ENCODE results near the gene SMURF1. TPM values are rescaled to one million over a fixed set of nuclear protein-coding genes. Genes with fewer than 3 reads are reported as not detected.

Gene SMURF1
- polyA plus RNA-seq, 1 donor from 2014 or later = 22.9 TPM

DNA sequence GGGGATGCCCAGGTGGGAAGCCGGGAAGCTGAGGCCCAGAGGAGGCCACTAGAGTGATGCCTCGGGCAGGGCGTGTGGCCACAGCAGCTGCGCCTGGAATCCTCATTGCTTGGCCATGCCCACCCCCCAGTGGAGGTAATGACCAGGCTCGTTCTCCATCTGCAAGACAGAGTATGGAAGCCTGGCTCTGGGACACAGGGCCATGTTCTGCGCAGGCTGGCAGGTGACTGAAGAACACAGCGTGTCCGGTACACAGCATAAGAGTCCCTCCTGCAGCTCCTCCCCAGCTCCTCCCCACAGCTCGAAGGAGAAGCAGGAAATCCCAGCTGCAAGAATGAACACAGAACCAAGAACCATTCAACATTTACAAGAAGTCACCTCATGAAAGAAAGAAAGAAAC is 64.8 kb downstream of the SMURF1 start:
- Histone ChIP-seq H3K9ac (ENCODE audit: low read length) (no peak overlapping the region), H3K79me2 (replicated peaks; ENCODE audit: insufficient read depth, low read length) (peaks cover 5% of the 10 kb centered on the region), H3K9me3 (ENCODE audit: low read length) (no peaks in the 10 kb centered on the region), H3K36me3 (ENCODE audit: insufficient read depth, low read length) (no peaks in the 10 kb centered on the region), H2AFZ (ENCODE audit: low read depth, low read length) (no peak overlapping the region), H3K27me3 (ENCODE audit: insufficient read depth, low read depth, low read length) (no peaks in the 10 kb centered on the region), H4K20me1 (ENCODE audit: insufficient read depth) (no peaks in the 10 kb centered on the region), H3K27ac (ENCODE audit: low read length) (no peak overlapping the region), H3K4me2 (ENCODE audit: low read length) (no peak overlapping the region), H3F3A (ENCODE audit: insufficient read depth, low read length, poor library complexity, severe bottlenecking) (no peaks in the 10 kb centered on the region), H3K9me2 (ENCODE audit: insufficient read depth, low read length) (no peaks in the 10 kb centered on the region), H3K4me3 (ENCODE audit: low read length) (no peak overlapping the region)
- no peak for TF ChIP-seq TAF1 (IDR thresholded peaks at IDR 0.05; ENCODE audit: low read depth)
- no peak for TF ChIP-seq RAD21 (conservative IDR thresholded peaks at IDR 0.05)
- TF ChIP-seq SMC3 (conservative IDR thresholded peaks at IDR 0.05; ENCODE audit: poor library complexity) = no peak
- no peak for TF ChIP-seq MXI1 (conservative IDR thresholded peaks at IDR 0.05; ENCODE audit: poor library complexity, severe bottlenecking)
- TF ChIP-seq, protein P1, sequence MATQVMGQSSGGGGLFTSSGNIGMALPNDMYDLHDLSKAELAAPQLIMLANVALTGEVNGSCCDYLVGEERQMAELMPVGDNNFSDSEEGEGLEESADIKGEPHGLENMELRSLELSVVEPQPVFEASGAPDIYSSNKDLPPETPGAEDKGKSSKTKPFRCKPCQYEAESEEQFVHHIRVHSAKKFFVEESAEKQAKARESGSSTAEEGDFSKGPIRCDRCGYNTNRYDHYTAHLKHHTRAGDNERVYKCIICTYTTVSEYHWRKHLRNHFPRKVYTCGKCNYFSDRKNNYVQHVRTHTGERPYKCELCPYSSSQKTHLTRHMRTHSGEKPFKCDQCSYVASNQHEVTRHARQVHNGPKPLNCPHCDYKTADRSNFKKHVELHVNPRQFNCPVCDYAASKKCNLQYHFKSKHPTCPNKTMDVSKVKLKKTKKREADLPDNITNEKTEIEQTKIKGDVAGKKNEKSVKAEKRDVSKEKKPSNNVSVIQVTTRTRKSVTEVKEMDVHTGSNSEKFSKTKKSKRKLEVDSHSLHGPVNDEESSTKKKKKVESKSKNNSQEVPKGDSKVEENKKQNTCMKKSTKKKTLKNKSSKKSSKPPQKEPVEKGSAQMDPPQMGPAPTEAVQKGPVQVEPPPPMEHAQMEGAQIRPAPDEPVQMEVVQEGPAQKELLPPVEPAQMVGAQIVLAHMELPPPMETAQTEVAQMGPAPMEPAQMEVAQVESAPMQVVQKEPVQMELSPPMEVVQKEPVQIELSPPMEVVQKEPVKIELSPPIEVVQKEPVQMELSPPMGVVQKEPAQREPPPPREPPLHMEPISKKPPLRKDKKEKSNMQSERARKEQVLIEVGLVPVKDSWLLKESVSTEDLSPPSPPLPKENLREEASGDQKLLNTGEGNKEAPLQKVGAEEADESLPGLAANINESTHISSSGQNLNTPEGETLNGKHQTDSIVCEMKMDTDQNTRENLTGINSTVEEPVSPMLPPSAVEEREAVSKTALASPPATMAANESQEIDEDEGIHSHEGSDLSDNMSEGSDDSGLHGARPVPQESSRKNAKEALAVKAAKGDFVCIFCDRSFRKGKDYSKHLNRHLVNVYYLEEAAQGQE (IDR thresholded peaks at IDR 0.05; ENCODE audit: borderline replicate concordance) = no peak

DNA sequence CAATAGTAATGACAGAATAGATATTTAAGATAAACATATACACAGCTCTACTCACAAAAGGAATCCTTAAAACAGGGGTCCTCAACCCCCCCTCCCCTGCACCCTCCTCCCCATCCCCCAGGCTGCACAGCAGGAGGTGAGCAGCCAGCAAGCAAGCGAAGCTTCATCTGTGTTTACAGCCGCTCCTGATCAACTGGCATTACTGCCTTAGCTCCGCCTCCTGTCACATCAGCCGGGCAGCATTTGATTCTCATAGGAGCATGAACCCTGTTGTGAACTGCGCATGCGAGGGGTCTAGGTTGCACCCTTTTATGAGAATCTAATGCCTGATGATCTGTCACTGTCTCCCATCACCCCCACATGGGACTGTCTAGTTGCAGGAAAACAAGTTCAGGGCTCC is 65.5 kb downstream of the SMURF1 start:
- Histone ChIP-seq H4K20me1 (ENCODE audit: insufficient read depth) (no peaks in the 10 kb centered on the region), H3K4me3 (ENCODE audit: low read length) (no peak overlapping the region), H3K4me2 (ENCODE audit: low read length) (no peak overlapping the region), H3K9me3 (ENCODE audit: low read length) (no peaks in the 10 kb centered on the region), H3K9ac (ENCODE audit: low read length) (no peak overlapping the region), H3K79me2 (replicated peaks; ENCODE audit: insufficient read depth, low read length) (peaks cover 5% of the 10 kb centered on the region), H3K27me3 (ENCODE audit: insufficient read depth, low read depth, low read length) (no peaks in the 10 kb centered on the region), H3K27ac (ENCODE audit: low read length) (no peak overlapping the region), H3K36me3 (ENCODE audit: insufficient read depth, low read length) (no peaks in the 10 kb centered on the region), H3K9me2 (ENCODE audit: insufficient read depth, low read length) (no peaks in the 10 kb centered on the region), H3F3A (ENCODE audit: insufficient read depth, low read length, poor library complexity, severe bottlenecking) (no peaks in the 10 kb centered on the region), H2AFZ (ENCODE audit: low read depth, low read length) (no peak overlapping the region)
- no peak for TF ChIP-seq SMC3 (conservative IDR thresholded peaks at IDR 0.05; ENCODE audit: poor library complexity)
- TF ChIP-seq RAD21 (conservative IDR thresholded peaks at IDR 0.05) = no peak
- TF ChIP-seq POLR2AphosphoS5 (IDR thresholded peaks at IDR 0.05) = no peak
- no peak for TF ChIP-seq MXI1 (conservative IDR thresholded peaks at IDR 0.05; ENCODE audit: poor library complexity, severe bottlenecking)
- no peak for TF ChIP-seq TAF1 (IDR thresholded peaks at IDR 0.05; ENCODE audit: low read depth)

DNA sequence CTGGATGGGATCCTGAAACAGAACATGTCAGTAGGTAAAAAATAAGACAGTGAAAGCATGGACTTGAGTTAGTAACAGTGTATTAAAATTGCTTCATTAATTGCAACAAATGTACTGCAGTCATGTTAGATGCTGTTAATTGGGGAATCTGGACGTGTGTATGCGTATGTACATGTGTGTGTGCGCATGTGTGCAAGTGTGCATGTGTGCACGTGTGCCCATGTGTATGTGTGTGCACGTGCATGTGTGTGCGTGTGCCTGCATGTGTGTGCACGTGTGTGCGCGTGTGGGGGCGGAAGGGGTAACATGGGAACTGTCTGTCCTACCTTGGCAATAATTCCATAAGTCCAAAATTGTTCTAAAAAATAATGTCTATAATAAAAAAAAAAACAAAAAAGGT is 67.3 kb downstream of the SMURF1 start:
- Histone ChIP-seq H3K79me2 (replicated peaks; ENCODE audit: insufficient read depth, low read length) (peaks cover 5% of the 10 kb centered on the region), H3K4me2 (ENCODE audit: low read length) (no peak overlapping the region), H3F3A (ENCODE audit: insufficient read depth, low read length, poor library complexity, severe bottlenecking) (no peaks in the 10 kb centered on the region), H3K27ac (ENCODE audit: low read length) (no peak overlapping the region), H3K4me3 (ENCODE audit: low read length) (no peak overlapping the region), H3K36me3 (ENCODE audit: insufficient read depth, low read length) (no peaks in the 10 kb centered on the region), H3K27me3 (ENCODE audit: insufficient read depth, low read depth, low read length) (no peaks in the 10 kb centered on the region), H3K9me3 (ENCODE audit: low read length) (no peaks in the 10 kb centered on the region), H2AFZ (ENCODE audit: low read depth, low read length) (no peak overlapping the region), H4K20me1 (ENCODE audit: insufficient read depth) (no peaks in the 10 kb centered on the region), H3K9ac (ENCODE audit: low read length) (no peak overlapping the region), H3K9me2 (ENCODE audit: insufficient read depth, low read length) (no peaks in the 10 kb centered on the region)
- no peak for TF ChIP-seq EP300 (conservative IDR thresholded peaks at IDR 0.05; ENCODE audit: poor library complexity, severe bottlenecking)
